Measurements from ENCODE around the gene KAT6B.

DNA sequence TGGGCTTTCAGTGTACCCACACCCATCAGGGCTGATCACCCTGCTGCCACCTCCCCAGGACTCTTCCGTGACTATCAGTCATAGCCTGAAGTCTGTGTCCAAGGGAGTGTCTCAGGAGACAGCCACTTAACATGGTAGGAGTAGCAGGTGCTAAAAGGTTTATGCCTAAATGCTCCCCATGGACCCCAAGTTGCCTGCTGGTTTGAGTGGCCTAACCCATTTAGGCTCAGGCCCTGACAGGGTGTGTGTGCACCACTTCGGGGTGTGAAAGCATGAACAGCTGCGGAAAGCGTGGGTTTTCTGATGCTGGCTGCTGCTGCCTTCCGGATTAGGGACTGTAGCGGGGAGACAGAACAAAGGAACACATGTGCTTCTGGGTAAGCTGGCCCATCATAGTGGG, 191.9 kb downstream of the KAT6B start:
- TF ChIP-seq EZH2phosphoT487 (IDR thresholded peaks at IDR 0.05; ENCODE audit: low read depth, severe bottlenecking, unreplicated experiment): no peak
- no peak for TF ChIP-seq EZH2 (IDR thresholded peaks at IDR 0.05; ENCODE audit: borderline replicate concordance)
- TF ChIP-seq, protein P1, sequence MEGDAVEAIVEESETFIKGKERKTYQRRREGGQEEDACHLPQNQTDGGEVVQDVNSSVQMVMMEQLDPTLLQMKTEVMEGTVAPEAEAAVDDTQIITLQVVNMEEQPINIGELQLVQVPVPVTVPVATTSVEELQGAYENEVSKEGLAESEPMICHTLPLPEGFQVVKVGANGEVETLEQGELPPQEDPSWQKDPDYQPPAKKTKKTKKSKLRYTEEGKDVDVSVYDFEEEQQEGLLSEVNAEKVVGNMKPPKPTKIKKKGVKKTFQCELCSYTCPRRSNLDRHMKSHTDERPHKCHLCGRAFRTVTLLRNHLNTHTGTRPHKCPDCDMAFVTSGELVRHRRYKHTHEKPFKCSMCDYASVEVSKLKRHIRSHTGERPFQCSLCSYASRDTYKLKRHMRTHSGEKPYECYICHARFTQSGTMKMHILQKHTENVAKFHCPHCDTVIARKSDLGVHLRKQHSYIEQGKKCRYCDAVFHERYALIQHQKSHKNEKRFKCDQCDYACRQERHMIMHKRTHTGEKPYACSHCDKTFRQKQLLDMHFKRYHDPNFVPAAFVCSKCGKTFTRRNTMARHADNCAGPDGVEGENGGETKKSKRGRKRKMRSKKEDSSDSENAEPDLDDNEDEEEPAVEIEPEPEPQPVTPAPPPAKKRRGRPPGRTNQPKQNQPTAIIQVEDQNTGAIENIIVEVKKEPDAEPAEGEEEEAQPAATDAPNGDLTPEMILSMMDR (IDR thresholded peaks at IDR 0.05; ENCODE audit: poor library complexity): no peak

All from hepatocyte (in vitro differentiated cells).